Esophagus muscularis mucosa (tissue), 4 donors: Measurements from ENCODE around the gene ETV3L.

Source experiments
- EP300 ChIP-seq: sonication (generic); formaldehyde crosslinking; IDR thresholded peaks from one replicate; pipeline ENCODE4 v1.6.1; 2017; ENCODE audit warnings: antibody characterized with exemption
- POLR2A ChIP-seq: fragments of 450-650 bp; IDR thresholded peaks from one replicate; pipeline ENCODE4 v1.6.1; 2017; ENCODE audit warnings: antibody characterized with exemption, moderate library complexity, mild to moderate bottlenecking, low read depth
- POLR2AphosphoS5 ChIP-seq, 2 donors: sonication (generic); formaldehyde crosslinking; IDR thresholded peaks; one replicate each; pipeline ENCODE4 v1.6.1; 2017; ENCODE audit warnings: antibody characterized with exemption in 2 of 2
- TF ChIP-seq, protein P1 (sequence below), 3 experiments: fragments of 200-600 bp in 2 of 3; fragments of 450-650 bp in 1 of 3; sonication (generic) in 2 of 3; IDR thresholded peaks; one replicate each; pipeline ENCODE4 v1.5.1; 2017 to 2019; ENCODE audit warnings: antibody characterized with exemption in 3 of 3, mild to moderate bottlenecking in 2 of 3, moderate library complexity in 1 of 3

DNA sequence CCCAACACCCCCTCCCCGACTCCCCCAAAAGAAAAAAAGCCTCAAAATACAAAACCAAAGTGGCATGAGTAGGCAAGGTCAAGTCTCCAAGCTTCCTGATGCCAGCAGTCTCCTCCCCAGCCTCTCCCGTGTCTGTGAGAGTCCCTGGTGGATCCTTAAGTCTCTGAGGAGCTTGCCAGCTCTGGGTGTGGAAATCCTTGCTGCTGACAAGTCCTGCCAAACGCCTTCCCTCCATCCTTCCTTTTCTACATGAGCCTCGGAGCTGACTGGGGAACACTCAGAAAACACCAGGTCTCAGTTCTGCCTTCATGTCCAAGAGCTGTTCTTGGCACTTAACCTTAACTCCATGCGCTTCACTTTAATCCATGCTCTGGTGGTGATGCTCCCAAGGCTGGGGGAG is 3.7 kb upstream of the ETV3L start:
- TF ChIP-seq POLR2A (no peak), POLR2AphosphoS5 (IDR thresholded peaks at IDR 0.05) (no peak), EP300 (no peak)
- TF ChIP-seq, protein P1, sequence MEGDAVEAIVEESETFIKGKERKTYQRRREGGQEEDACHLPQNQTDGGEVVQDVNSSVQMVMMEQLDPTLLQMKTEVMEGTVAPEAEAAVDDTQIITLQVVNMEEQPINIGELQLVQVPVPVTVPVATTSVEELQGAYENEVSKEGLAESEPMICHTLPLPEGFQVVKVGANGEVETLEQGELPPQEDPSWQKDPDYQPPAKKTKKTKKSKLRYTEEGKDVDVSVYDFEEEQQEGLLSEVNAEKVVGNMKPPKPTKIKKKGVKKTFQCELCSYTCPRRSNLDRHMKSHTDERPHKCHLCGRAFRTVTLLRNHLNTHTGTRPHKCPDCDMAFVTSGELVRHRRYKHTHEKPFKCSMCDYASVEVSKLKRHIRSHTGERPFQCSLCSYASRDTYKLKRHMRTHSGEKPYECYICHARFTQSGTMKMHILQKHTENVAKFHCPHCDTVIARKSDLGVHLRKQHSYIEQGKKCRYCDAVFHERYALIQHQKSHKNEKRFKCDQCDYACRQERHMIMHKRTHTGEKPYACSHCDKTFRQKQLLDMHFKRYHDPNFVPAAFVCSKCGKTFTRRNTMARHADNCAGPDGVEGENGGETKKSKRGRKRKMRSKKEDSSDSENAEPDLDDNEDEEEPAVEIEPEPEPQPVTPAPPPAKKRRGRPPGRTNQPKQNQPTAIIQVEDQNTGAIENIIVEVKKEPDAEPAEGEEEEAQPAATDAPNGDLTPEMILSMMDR (IDR thresholded peaks at IDR 0.05): no peak
